Activated T-cell treated with anti-CD3 and anti-CD28 coated beads for 24 hours (primary cell): Measurements from ENCODE around the gene NXPH1.
"Not testable (repeated sequence)": the region's sequence is repeated elsewhere in the genome, so short reads cannot be mapped to it uniquely, and the experiment has no call there.

ENCODE experiments used
- DNase-seq: peaks from one replicate; pipeline ENCODE4 v3.0.0-alpha.2; 2020; ENCODE audit warnings: low read depth

Gene NXPH1

DNA sequence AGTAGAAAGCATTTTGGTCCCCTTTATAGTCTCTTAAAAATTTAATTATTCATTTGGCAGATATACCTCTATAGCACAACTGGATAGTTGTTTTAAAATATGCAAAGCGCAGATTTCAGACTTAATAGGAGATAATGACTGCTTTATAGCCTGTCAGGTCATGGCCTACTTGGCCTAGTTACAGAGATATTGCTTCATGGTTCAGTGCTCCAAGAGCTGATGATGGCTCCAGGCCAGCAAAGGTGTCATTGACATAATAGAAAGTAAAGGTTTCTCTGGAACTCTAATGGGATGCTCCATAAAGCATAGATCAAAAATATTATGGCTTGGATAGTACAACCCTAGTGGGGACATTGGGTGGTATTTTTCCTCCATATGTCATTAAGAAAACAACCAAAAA, 285.7 kb downstream of the NXPH1 start:
- DNase-seq: no peak

- DNase-seq: no peak
These were observed 290.8 kb downstream of the NXPH1 start for GRCh38 chr7:8724080-8724718.

DNA sequence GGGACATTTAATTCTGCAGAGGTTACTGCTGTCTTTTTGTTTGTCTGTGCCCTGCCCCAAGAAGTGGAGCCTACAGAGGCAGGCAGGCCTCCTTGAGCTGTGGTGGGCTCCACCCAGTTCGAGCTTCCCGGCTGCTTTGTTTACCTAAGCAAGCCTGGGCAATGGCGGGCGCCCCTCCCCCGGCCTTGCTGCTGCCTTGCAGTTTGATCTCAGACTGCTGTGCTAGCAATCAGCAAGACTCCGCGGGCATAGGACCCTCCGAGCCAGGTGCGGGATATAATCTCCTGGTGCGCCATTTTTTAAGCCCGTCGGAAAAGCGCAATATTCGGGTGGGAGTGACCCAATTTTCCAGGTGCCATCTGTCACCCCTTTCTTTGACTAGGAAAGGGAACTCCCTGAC, 298.3 kb downstream of the NXPH1 start:
- DNase-seq: not testable (repeated sequence)

DNA sequence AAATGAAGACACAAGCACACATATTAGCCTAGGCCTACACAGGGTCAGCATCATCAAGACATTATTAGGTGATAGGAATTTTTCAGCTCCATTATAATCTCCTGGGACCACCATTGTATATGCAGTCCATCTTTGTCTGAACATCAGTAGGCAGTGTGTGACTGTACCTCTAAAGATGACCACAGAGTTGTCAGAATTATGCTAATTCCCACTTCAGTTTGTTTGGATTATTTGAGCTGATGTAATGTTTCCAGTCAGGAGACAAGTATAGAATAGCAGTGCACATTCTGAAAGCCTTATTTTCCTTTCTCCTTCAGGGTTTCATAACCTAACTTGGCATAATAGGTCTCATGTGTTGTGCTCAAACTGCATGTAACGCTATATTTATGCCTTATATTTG, 306.4 kb downstream of the NXPH1 start:
- DNase-seq: no peak

- DNase-seq: no peak
These were observed 309.4 kb downstream of the NXPH1 start for GRCh38 chr7:8742837-8743236.

DNA sequence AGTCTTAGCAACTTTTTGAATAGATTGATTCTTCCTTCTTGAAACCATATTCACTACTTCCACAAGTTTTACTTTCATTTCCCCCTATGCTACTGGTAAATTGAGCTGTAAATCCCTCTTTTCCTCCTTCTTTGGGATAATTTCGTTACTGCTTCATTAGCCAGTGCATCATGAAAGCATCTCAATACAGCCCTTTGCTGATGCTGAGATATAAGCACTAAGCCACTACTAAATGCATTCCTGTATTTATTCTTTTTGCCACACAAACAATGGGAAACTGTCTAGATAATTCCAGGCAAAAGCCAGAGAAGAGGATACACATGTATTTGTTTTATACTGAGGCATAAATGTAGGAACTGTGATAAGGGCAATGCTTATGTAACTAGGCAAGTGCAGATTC, 313.9 kb downstream of the NXPH1 start:
- DNase-seq: no peak

DNA sequence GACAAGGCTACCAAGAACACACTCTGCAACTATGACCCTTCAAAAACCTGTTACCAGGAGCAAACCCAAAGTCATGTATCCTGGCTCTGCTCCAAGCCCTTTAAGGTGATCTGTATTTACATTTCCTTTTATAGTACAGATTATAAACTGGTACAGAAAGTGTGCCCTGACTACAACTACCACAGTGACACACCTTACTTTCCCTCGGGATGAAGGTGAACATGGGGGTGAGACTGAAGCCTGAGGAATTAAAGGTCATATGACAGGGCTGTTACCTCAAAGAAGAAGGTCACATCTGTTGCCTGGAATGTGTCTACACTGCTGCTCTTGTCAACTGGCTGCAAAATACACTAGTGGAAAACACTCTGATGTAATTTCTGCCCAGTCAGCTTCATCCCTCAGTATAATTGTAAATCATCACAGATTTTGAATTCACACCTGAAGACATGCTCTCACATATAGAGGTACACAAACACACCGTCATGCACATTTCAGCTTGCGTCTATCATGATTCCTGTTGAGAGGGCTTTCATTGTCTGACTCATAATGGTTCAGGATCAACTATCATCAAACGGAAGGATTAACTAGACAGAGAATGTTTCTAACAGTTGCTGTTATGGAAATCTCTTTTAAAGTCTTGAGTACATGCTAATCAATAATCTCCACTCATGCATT, 318.3 kb downstream of the NXPH1 start:
- DNase-seq: no peak

GRCh38 chr7:8753355-8753754, 319.9 kb downstream of the NXPH1 start:
- DNase-seq: no peak

DNA sequence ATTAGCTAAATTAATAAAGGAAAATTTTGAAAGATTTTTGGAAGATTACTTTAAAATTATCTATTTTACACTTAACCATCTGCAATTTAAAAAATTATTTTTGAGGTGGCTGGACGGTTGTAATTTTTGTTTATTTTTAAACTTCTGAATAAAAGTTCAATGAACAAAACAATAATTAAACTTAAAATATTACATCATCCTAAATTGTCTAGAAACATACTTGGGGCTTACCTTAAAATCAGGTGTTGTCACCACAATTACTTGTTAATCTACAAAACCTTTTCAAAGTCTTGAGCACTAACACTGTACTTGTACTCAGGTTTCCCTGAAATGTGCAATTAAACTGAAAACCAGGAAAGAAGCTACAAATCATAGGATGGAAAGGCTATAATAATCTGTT, 328.3 kb downstream of the NXPH1 start:
- DNase-seq: no peak

DNA sequence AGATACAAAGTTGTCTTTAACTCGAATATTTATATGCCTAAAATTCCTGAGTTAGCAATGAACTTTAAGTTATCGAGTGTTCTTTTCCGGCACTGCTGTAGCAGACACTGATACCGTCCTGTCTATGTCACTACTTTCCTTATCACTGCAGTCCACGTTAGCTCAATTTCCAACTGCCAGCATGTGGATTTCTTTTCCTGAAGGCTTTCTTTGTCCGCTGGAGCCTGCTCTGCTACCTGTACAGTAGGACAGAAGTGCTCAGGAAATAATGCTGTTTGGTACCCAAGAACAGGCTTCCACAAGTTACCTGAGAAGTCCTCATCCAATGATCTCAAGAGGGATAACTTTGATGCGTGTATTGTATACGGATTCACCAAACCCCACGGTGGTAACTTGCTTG, 329.4 kb downstream of the NXPH1 start:
- DNase-seq: no peak

- no peak for DNase-seq
These were observed 332.0 kb downstream of the NXPH1 start for GRCh38 chr7:8765374-8765773.

DNA sequence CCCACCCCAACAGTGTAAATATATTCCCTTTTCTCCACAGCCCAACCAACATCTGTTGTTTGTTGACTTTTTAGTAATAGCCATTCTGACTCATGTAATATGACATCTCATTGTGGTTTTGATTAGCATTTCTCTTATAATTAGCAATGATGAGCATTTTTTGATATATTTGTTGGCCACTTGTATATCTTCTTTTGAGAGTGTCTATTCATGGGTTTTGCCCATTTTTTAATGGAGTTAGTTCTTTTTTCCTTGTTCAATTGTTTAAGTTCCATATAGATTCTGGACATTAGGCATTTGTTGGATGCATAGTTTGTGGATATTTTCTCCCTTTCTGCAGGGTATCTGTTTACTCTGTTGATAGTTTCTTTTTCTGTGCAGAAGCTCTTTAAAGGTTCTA, 340.1 kb downstream of the NXPH1 start:
- DNase-seq: no peak

- no peak for DNase-seq
These were observed 345.1 kb downstream of the NXPH1 start for GRCh38 chr7:8778459-8778858.

- DNase-seq: no peak
These were observed 347.8 kb downstream of the NXPH1 start for GRCh38 chr7:8781166-8781565.

GRCh38 chr7:8783229-8783628, 349.8 kb downstream of the NXPH1 start:
- DNase-seq: no peak

GRCh38 chr7:8785081-8785480, 351.7 kb downstream of the NXPH1 start:
- no peak for DNase-seq

GRCh38 chr7:8800986-8801385, 367.6 kb downstream of the NXPH1 start:
- no peak for DNase-seq
